ENCODE results near the gene SLC9A9.

DNA sequence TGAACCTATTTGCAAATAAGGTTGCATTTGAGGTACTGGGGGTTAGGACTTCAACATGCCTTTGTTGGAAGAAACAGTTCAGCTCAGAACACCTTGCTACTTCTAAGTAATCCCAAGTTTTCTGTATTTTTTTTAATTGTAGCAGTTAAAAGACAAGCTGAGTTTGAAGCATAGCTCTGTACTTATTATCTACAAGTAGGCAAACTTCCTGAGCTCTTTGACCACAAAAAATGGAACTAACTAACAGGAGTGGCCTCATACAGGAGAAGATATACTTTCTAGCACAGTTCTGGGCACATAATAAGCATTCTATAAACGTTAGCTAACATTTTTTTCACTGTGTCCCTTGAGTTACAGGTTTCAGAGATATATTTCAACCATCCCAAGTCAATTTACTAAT lies 569.5 kb downstream of the SLC9A9 start:
- TF ChIP-seq, protein P1, sequence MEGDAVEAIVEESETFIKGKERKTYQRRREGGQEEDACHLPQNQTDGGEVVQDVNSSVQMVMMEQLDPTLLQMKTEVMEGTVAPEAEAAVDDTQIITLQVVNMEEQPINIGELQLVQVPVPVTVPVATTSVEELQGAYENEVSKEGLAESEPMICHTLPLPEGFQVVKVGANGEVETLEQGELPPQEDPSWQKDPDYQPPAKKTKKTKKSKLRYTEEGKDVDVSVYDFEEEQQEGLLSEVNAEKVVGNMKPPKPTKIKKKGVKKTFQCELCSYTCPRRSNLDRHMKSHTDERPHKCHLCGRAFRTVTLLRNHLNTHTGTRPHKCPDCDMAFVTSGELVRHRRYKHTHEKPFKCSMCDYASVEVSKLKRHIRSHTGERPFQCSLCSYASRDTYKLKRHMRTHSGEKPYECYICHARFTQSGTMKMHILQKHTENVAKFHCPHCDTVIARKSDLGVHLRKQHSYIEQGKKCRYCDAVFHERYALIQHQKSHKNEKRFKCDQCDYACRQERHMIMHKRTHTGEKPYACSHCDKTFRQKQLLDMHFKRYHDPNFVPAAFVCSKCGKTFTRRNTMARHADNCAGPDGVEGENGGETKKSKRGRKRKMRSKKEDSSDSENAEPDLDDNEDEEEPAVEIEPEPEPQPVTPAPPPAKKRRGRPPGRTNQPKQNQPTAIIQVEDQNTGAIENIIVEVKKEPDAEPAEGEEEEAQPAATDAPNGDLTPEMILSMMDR (IDR thresholded peaks at IDR 0.05; ENCODE audit: poor library complexity, severe bottlenecking): no peak
- TF ChIP-seq EZH2 (IDR thresholded peaks at IDR 0.05; ENCODE audit: borderline replicate concordance, insufficient read depth, low read length, poor library complexity, severe bottlenecking): no peak
- TF ChIP-seq EP300 (conservative IDR thresholded peaks at IDR 0.05; ENCODE audit: poor library complexity, severe bottlenecking): no peak
- TF ChIP-seq MXI1 (conservative IDR thresholded peaks at IDR 0.05; ENCODE audit: poor library complexity, severe bottlenecking): no peak
- no peak for TF ChIP-seq SMC3 (conservative IDR thresholded peaks at IDR 0.05; ENCODE audit: poor library complexity)
